ENCODE data around the gene CIAO2B.
"Not testable (repeated sequence)": the region's sequence is repeated elsewhere in the genome, so short reads cannot be mapped to it uniquely, and the experiment has no call there.

Gene CIAO2B

GRCh38 chr16:66903544-66904427, 30.4 kb downstream of the CIAO2B start:
- DNase-seq: no peak

GRCh38 chr16:66902648-66903543, 31.3 kb downstream of the CIAO2B start:
- DNase-seq: no peak

GRCh38 chr16:66901626-66902025, 32.6 kb downstream of the CIAO2B start:
- no peak for DNase-seq

GRCh38 chr16:66900721-66901441, 33.3 kb downstream of the CIAO2B start:
- no peak for DNase-seq

GRCh38 chr16:66899945-66900710, 34.1 kb downstream of the CIAO2B start:
- DNase-seq: no peak

- no peak for DNase-seq
Measured at GRCh38 chr16:66899310-66899944, 34.8 kb downstream of the CIAO2B start.

- DNase-seq: no peak
Measured at GRCh38 chr16:66898933-66899309, 35.3 kb downstream of the CIAO2B start.

- no peak for DNase-seq
Measured at GRCh38 chr16:66898207-66898606, 36.0 kb downstream of the CIAO2B start.

GRCh38 chr16:66896682-66897081, 37.5 kb downstream of the CIAO2B start:
- DNase-seq: not testable (repeated sequence)

- no peak for DNase-seq
Measured at GRCh38 chr16:66895999-66896398, 38.2 kb downstream of the CIAO2B start.

- DNase-seq: no peak
Measured at GRCh38 chr16:66895689-66895979, 38.6 kb downstream of the CIAO2B start.

GRCh38 chr16:66894948-66895688, 39.1 kb downstream of the CIAO2B start:
- no peak for DNase-seq

- no peak for DNase-seq
Measured at GRCh38 chr16:66894055-66894454, 40.1 kb downstream of the CIAO2B start.

- DNase-seq: no peak
Measured at GRCh38 chr16:66891797-66892196, 42.4 kb downstream of the CIAO2B start.

GRCh38 chr16:66891360-66891759, 42.8 kb downstream of the CIAO2B start:
- no peak for DNase-seq

- no peak for DNase-seq
Measured at GRCh38 chr16:66890799-66891198, 43.4 kb downstream of the CIAO2B start.

GRCh38 chr16:66889622-66890021, 44.6 kb downstream of the CIAO2B start:
- DNase-seq: no peak

- no peak for DNase-seq
Measured at GRCh38 chr16:66888647-66889615, 45.3 kb downstream of the CIAO2B start.

- DNase-seq: no peak
Measured at GRCh38 chr16:66886914-66887313, 47.3 kb downstream of the CIAO2B start.

- DNase-seq: no peak
Measured at GRCh38 chr16:66886321-66886720, 47.9 kb downstream of the CIAO2B start.

Measured in NCI-H2029 treated with DMSO at 0.1 percent for 48 hours (cell line).